Loucy (cell line): ENCODE results near the gene DNAH11.

Experiments
- H2AFZ ChIP-seq: fragments of 200-600 bp; sonication (generic); 2 replicates; pipeline ENCODE4 v1.6.0; 2016; ENCODE audit warnings: antibody characterized with exemption, mild to moderate bottlenecking, low read length, moderate library complexity
- H3F3A ChIP-seq: fragments of 200-600 bp; 2 replicates; pipeline ENCODE4 v1.6.0; 2016; ENCODE audit warnings: antibody characterized with exemption, low read depth, mild to moderate bottlenecking
- H3K27me3 ChIP-seq: fragments of 200-600 bp; sonication (generic); 2 replicates; pipeline ENCODE4 v1.6.1; 2014; ENCODE audit warnings: low read length, mild to moderate bottlenecking; ENCODE audit not compliant: insufficient read depth, poor library complexity, severe bottlenecking
- H3K36me3 ChIP-seq: fragments of 200-600 bp; sonication (generic); 2 replicates; pipeline ENCODE4 v1.6.1; 2016; ENCODE audit warnings: low read length; ENCODE audit not compliant: insufficient read depth
- H3K4me1 ChIP-seq: fragments of 200-600 bp; sonication (generic); 2 replicates; pipeline ENCODE4 v1.5.1; 2014; ENCODE audit warnings: low read length, mild to moderate bottlenecking; ENCODE audit not compliant: insufficient read depth, poor library complexity, severe bottlenecking
- H3K4me2 ChIP-seq: fragments of 200-600 bp; sonication (generic); 2 replicates; pipeline ENCODE4 v1.6.0; 2014; ENCODE audit warnings: antibody characterized with exemption, low read length, low read depth, mild to moderate bottlenecking; ENCODE audit not compliant: poor library complexity, severe bottlenecking
- H3K4me3 ChIP-seq: fragments of 200-600 bp; sonication (generic); 2 replicates; pipeline ENCODE4 v1.5.1; 2014; ENCODE audit warnings: low read length, mild to moderate bottlenecking, mixed read lengths; ENCODE audit not compliant: poor library complexity, severe bottlenecking
- H3K79me2 ChIP-seq: fragments of 200-600 bp; sonication (generic); 2 replicates; pipeline ENCODE4 v1.6.1; 2014; ENCODE audit warnings: low read length; ENCODE audit not compliant: insufficient read depth
- H3K9ac ChIP-seq: fragments of 200-600 bp; sonication (generic); 2 replicates; pipeline ENCODE4 v1.6.0; 2014; ENCODE audit warnings: mild to moderate bottlenecking, low read depth, low read length, moderate library complexity; ENCODE audit not compliant: poor library complexity, severe bottlenecking
- H3K9me2 ChIP-seq: fragments of 200-600 bp; sonication (generic); replicated peaks from 2 replicates; pipeline ENCODE4 v1.6.1; 2016; ENCODE audit warnings: low read depth, low read length, mixed read lengths
- H3K9me3 ChIP-seq: fragments of 200-600 bp; sonication (generic); 2 replicates; pipeline ENCODE4 v1.6.1; 2014; ENCODE audit warnings: mild to moderate bottlenecking, antibody characterized with exemption, low read length, low read depth; ENCODE audit not compliant: insufficient read depth
- H4K20me1 ChIP-seq: fragments of 200-600 bp; sonication (generic); 2 replicates; pipeline ENCODE4 v1.6.0; 2014; ENCODE audit warnings: antibody characterized with exemption, low read length, mild to moderate bottlenecking; ENCODE audit not compliant: insufficient read depth, poor library complexity, severe bottlenecking
- CTCF ChIP-seq: fragments of 200-600 bp; sonication (generic); conservative IDR thresholded peaks from 2 replicates; pipeline ENCODE4 v1.5.1; 2014; ENCODE audit warnings: mild to moderate bottlenecking, antibody characterized with exemption, low read length
- EZH2phosphoT487 ChIP-seq: fragments of 200-600 bp; IDR thresholded peaks from 2 replicates; pipeline ENCODE4 v1.6.1; 2018; ENCODE audit warnings: antibody characterized with exemption, mild to moderate bottlenecking, moderate library complexity, borderline replicate concordance

The DNAH11 gene

GRCh38 chr7:21618706-21619105 lies 75.9 kb downstream of the DNAH11 start:
- no peak overlapping the region for H3K4me2 ChIP-seq
- H4K20me1 ChIP-seq: no peaks in the 10 kb centered on the region
- no peak overlapping the region for H3K9ac ChIP-seq
- no peaks in the 10 kb centered on the region for H3K27me3 ChIP-seq
- H2AFZ ChIP-seq: no peak overlapping the region
- no peaks in the 10 kb centered on the region for H3K9me2 ChIP-seq
- no peaks in the 10 kb centered on the region for H3K79me2 ChIP-seq
- no peak overlapping the region for H3K4me3 ChIP-seq
- TF ChIP-seq EZH2phosphoT487: no peak
- TF ChIP-seq CTCF: no peak
- no peaks in the 10 kb centered on the region for H3F3A ChIP-seq
- no peaks in the 10 kb centered on the region for H3K4me1 ChIP-seq
- no peaks in the 10 kb centered on the region for H3K36me3 ChIP-seq
- no peaks in the 10 kb centered on the region for H3K9me3 ChIP-seq

DNA sequence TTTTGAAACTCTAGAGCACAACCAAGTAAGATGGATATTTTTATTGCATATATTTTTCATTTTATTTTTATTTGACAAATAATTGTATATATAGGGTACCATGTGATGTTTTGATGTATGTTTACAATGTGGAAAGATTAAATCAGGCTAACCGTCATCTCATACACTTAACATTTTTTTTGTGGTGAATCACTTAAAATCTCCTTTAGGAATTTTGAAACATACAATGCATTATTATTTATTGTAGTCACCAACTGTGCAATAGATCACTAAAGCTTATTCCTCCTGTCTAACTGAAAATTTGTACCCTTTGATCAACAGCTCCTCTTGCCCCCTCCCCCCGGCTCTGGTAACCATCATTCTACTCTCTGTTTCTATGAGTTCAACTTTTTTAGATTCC lies 77.2 kb downstream of the DNAH11 start:
- H3K36me3 ChIP-seq: no peaks in the 10 kb centered on the region
- H3K4me1 ChIP-seq: no peaks in the 10 kb centered on the region
- H3K9me3 ChIP-seq: no peaks in the 10 kb centered on the region
- no peaks in the 10 kb centered on the region for H3K27me3 ChIP-seq
- no peak overlapping the region for H2AFZ ChIP-seq
- H3K9me2 ChIP-seq: no peaks in the 10 kb centered on the region
- H3F3A ChIP-seq: no peaks in the 10 kb centered on the region
- no peak overlapping the region for H3K4me3 ChIP-seq
- no peaks in the 10 kb centered on the region for H3K79me2 ChIP-seq
- H3K4me2 ChIP-seq: no peak overlapping the region
- TF ChIP-seq CTCF: no peak
- no peak for TF ChIP-seq EZH2phosphoT487
- H3K9ac ChIP-seq: no peak overlapping the region
- no peaks in the 10 kb centered on the region for H4K20me1 ChIP-seq

- Histone ChIP-seq H3K4me2 (no peak overlapping the region), H3K9me2 (no peaks in the 10 kb centered on the region), H3K4me3 (no peak overlapping the region), H3K9ac (no peak overlapping the region), H3K9me3 (no peaks in the 10 kb centered on the region), H3K36me3 (no peaks in the 10 kb centered on the region), H3K27me3 (no peaks in the 10 kb centered on the region), H3K79me2 (no peaks in the 10 kb centered on the region), H3F3A (no peaks in the 10 kb centered on the region), H4K20me1 (no peaks in the 10 kb centered on the region), H3K4me1 (no peaks in the 10 kb centered on the region), H2AFZ (no peak overlapping the region)
- TF ChIP-seq EZH2phosphoT487 (no peak), CTCF (no peak)
Observed at GRCh38 chr7:21624320-21624719, 81.5 kb downstream of the DNAH11 start.
